ENCODE data around the gene GLG1.
"Not testable (repeated sequence)": the region's sequence is repeated elsewhere in the genome, so short reads cannot be mapped to it uniquely, and the experiment has no call there.

Gene GLG1

DNA sequence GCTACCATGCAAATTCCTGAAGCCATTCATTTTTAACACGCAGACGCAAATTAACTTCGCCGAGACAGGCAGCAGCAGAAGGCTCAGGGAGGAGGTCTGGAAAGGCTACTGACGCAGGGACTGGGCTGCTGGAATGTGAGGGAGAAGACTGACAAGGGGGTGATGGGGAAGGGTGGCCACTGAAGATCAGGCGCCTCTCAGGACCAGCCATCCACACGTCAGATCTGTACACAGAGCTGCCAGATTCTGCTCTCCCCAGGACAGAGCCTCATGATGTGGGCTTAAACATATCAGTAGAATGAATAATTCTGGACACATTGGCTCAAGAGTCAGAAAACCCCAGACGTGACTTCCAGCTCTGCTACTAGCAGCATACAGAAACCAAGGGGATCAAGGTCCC, 160.0 kb downstream of the GLG1 start:
- DNase-seq (ENCODE audit: low read depth in 3 of 3), result no peak

DNA sequence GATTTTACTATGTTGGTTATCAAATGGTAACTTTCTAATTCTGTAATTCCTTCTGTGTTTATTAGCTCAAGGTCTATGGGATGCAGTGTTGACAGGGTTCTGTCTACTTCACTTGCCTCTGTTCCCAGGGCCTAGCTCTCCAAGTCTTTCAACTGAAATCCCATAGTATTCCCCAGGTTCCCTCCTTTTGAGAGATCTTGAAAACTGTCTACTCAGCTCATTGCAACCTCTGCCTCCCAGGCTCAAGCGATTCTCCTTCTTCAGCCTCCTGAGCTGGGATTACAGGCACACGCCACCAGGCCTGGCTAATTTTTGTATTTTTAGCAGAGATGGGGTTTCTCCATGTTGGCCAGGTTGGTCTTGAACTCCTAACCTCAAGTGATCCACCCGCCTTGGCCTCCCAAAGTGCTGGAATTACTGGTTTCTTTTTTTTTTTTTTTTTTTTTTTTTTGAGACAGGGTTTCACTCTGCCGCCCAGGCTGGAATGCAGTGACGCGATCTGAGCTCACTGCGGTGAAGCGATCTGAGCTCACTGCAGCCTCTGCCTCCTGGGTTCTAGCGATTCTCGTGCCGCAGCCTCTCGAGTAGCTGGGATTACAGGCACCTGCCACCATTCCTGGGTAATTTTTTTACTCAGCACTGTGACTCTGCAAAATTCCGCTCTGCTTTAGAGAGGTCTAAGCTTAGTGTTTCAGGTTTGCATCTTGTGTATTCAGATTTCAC, 163.1 kb downstream of the GLG1 start:
- not testable (repeated sequence) for DNase-seq (ENCODE audit: low read depth in 3 of 3)

DNA sequence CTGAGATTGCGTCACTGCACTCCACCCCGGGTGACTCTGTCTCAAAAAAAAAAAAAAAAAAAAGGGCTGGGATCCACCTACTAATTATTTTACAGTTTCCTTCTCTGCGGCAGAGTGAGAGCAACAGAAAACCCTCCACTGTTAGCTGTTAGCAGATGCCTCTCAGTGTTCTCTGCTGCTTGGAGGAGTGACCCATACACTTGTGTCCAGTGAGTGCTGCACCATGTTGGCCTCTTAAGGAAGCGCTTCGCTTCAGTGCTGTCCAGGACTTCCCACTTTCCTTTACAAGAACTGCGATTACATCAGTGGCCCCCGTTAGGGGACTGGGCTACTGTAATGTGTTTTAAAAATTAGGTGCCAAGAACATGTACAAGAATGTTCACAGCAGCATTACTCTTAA, 167.2 kb downstream of the GLG1 start:
- no peak for DNase-seq (ENCODE audit: low read depth in 3 of 3)

DNA sequence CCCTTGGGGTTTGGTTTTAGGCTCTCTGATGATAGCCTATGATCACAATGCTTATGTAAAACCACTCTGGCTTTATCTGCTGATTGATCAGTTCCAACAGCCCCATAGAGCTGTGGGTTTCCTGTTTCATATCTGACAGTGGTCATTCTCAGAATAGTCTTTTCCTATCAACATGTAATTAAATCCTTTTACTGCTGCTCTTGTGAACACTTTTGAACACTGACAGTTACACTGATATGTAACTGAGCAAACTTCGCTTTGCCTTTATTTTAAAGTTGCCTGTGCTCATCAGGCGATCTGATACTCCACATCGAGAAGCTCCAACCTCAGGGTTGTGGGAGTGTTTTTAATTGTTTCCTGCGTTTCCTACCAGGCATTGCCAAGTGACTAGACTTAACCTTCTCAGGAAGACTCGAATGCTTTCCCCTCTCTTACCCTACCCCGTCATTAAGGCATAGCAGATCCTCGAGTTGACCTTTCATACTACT, 168.4 kb downstream of the GLG1 start:
- DNase-seq (ENCODE audit: low read depth in 3 of 3), result no peak

DNA sequence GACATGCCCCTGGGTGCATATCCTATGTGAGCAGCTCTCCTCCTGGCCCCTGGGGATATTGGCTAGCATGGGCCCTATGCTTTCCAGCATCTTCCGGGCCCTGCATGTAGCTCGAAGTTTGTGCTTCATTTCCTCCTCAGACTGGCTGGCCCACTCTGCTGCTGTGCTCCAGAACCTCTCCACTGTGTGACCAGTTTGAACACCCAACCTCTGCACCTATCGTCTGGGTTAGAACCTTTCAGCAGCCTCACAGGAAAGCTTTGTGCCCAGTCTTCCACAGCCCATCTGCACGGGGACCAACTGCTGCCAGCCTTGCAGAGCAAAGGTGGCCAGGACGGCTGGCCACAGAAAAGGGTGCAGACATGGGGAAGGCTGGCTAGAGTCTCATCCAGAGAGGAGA, 175.4 kb downstream of the GLG1 start:
- no peak for DNase-seq (ENCODE audit: low read depth in 3 of 3)

DNA sequence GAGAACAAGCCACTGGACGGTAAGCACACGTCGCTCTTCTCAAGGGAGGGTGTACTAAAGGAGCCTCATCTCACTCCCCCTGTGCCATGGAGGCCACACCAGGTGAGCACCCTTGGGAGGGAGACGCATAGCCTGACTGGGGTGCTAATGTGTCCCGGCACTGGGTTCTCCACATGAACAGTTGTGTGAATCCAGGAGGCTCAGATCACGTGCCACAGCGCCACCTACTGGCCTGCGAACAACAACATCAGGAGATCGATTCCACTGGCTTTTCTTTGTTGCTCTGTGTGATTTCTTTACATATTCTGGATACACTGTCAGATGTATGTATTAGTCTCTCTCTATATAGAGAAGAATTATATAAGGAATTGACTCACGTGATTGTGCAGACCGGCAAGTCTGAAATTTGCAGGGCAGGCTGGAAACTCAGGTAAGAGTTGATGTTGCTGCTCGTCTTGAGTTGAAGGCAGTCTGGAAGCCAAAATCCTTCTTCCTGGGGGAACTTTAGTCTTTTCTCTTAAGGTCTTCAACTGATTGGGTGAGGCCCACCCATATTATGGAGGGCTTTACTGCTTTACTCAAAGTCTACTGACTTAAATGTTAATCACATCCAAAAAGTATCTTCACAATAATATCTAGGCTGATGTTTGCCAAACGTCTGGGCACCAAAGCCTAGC, 176.7 kb downstream of the GLG1 start:
- peak; percentile 10 to 28 (median 24) for DNase-seq (ENCODE audit: low read depth in 3 of 3)

DNA sequence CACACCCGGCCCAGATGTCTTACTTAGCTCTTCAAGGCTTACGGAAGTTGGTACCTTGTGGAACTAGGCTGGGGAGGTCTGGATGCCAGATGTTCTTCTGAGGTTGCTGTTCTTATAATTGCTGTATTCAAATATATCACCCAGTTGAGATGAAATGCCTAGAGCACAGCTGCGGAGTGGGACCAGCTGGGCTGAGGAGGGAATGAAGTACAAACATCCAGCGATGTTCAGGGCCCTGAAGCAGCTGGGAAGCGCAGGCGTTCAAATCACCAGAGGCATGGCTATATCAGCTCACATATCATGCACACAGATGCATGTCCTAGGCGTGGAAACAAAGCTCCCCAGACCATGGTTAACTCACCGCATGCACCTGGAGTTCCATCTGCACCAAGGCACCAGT, 178.4 kb downstream of the GLG1 start:
- DNase-seq (ENCODE audit: low read depth in 3 of 3), result not testable (repeated sequence)

DNA sequence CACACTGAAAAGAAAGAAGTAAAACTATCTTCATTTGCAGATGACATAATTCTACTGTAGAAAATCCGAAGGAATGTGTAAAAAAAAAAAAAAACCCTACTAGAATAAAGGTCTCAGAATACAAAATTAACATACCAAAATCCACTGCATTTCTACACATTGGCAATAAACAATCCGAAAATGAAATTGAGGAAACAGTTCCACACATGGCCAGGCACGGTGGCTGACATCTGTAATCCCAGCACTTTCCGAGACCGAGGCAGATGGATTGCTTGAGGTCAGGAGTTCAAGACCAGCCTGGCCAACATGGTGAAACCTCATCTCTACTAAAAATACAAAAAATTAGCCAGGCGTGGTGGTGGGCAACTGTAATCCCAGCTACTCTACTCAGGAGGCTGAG, 181.2 kb downstream of the GLG1 start:
- DNase-seq (ENCODE audit: low read depth in 3 of 3), result not testable (repeated sequence)

DNA sequence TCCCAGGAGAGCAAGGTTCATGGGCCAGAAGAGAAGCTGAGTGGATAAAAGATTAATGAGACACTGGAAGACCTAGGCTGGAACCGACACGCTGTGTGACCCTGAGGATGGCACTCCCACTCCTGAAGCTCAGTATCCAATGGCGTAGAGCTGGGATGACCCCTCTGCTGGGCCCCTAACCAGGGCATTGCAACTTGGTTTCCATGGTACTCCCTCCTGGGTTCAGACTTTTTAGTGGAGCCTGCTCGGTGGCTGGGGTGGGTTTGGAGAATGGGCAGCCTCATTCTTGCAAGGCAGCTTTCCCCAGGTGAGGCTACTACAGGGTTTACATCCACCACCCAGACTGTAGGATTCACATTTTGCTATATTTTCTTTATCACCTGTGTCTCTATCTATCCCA, 183.2 kb downstream of the GLG1 start:
- DNase-seq (ENCODE audit: low read depth in 3 of 3), result not testable (repeated sequence)

DNA sequence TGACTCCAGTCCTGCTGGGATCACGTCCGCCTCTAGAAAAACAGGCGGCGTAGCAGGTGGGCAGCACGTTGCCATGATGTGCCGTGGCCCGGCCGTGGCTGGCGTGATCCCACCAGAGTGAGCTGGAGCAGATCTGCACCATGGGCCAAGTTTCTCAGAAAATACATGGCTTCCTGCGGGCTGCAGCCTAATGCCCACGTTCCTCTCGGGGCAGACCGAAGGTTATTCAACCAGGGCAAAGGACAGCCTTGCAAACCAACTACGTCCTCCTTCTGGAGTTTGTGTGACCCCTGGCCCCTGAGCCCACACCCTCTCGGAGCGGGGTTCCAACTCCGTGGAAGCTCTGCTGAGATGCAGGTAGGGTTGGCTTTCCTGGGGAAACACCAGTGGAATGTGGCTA, 184.8 kb downstream of the GLG1 start:
- not testable (repeated sequence) for DNase-seq (ENCODE audit: low read depth in 3 of 3)

DNA sequence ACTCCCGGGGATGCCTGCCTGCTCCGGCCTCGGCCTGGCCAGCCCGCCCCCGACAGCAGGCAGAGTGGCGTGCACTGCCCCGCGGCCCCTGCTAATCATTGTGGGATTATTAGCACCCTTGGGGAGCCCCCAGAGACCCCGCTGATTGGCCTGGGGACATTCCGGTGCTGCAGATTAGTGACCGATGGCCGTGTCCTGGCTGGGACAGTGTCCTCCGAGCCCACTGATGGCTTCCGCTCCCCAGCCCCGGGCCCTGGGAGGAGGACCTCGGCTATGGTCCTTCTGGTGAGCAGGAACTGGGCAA, 185.5 kb downstream of the GLG1 start:
- not testable (repeated sequence) for DNase-seq (ENCODE audit: low read depth in 3 of 3)

DNA sequence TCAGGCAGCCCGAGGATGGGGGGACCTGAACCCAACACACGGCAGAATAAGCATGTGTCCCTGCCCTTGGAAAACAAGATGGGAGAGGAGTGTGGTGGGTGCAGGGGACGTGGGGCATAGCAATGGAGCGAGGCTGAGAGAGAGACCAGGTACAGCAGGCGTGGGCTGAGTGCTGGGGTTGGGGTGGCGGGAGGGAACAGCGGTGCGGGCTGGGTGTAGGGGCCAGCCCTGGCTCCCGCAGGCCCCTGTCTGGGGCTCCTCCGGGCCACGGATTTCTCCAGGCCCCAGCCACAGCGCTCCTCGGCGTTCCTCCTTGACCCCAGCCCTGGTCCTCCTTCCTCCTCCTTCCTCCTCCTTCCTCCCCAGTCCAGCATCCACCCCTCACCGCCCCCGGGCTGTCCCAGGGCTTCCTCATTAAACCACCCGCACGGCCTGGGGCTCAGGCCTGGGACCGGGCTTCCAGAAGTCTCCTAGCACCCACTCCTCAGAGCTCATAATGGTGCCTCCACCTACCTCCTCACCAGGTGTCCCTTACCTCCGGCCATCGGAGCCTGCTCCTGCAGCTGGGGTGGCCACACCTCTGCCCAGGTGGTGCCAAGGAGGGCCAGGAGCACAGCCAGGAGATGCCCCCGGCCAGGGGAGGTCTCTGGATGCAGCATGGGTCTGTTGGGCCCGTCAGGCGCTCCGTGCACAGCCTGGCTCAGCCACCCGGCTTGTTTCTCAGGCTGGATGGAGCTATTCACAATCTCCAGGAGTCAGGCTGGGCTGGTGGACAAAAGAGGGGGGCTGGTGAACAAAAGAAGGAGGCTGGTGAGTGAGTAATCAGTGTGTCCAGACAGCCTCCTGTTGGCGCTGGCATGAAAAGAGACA, 186.1 kb downstream of the GLG1 start, which contains the start of gene CLEC18B:
Gene CLEC18B (minus strand): TSS at position 867 of the 870 bp plus-strand sequence. CDS start 208 bp downstream, at position 659.
- DNase-seq (ENCODE audit: low read depth in 3 of 3), result not testable (repeated sequence)

DNA sequence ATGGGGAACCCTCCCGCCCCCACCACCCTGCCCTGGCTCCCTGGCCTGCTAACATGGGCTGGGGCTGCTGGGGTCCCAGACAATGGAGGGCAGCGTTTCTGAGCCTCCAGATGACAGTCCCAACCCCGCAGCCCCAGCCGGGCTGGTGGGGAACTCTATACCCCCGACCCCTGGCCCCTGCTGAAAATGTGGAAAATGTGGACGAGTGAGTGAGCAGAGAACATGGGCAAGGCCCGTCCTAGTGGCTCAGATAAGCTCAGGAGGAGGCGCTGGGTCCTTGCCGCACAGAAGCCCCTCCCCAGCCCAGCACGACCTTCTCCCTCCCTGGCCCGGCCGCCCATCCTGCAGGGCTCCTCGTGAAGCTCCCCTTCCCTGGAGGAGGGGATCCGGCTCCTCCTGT, 187.1 kb downstream of the GLG1 start:
- not testable (repeated sequence) for DNase-seq (ENCODE audit: low read depth in 3 of 3)

DNA sequence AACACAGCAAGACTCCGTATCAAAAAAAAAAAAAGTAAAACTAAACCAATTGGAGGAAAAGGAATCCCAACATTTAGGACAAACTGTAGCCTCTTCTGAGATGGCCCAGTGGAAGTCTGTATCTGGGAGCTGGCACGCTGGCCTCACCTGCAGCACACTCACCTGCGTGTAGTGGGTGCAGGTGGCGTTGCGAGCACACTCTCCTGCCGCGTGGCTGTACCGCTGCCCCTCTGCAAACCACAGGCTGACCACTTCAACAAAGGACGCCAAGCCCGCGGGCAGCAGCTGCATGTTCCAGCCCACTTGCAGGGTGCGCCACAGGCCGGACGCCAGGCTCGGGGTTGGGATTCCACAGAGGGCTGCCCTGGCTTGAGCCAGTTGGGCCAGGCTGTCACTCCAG, 189.0 kb downstream of the GLG1 start:
- not testable (repeated sequence) for DNase-seq (ENCODE audit: low read depth in 3 of 3)

DNA sequence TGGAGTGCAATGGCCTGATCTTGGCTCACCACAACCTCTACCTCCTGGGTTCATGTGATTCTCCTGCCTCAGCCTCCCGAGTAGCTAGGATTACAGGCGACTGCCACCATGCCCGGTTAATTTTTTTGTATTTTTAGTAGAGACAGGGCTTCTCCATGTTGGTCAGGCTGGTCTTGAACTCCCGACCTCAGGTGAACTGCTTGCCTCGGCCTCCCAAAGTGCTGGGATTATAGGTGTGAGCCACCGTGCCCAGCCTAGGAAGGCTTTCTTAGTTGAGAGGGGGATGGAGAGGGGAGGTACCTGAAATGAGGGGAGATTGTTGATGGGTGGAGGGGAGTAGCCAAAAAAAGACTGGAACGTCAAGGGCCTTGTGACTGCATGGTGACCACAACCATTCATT, 193.0 kb downstream of the GLG1 start:
- not testable (repeated sequence) for DNase-seq (ENCODE audit: low read depth in 3 of 3)

DNA sequence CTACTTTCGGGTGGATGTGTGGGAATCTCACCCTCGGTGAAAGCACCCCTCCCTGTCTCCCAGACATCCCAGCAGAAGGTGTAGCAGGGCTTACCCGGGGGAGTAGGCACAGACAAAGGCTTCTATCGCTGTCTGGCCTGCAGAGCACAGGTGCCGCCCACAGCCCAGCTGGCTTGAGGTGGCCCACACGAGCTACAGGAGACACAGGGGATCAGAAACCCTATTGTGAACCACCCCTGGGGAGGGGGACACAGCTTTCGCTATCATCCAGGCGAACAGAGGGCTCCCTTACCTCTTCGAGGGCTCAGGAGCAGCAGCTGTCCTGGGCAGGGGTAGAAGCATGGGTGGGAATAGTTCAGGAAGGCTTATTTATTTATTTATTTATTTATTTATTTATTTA, 193.4 kb downstream of the GLG1 start:
- DNase-seq (ENCODE audit: low read depth in 3 of 3), result not testable (repeated sequence)

DNA sequence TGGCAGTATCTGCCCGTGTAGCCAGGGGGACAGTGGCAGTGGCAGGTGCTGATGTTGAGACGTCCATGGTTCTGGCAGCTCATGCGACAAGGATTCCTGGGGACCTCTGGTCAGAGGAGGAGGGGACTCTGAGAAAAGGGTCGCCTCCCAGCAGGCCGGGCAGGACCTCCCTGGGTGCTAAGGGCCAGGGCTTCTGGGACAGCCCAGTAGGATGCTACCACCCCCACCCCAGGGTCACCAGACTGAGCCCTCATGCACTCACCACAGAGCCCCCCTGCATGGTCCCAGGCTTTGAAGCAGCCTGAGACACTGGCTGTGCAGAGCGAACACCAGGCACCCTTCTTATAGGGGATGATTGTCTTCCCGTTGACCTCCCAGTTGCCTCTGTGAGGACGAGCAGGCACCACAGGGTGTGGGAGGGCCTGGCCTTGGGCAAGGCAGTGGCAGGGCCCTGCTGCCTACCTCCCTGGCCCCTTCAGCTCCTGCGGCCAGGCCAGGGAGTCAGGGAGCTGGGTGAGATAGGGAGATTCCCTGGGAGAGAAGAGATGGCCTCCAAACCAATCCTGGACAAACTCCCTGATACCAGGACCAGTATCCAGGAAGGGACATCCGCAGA, 194.0 kb downstream of the GLG1 start:
- DNase-seq (ENCODE audit: low read depth in 3 of 3), result not testable (repeated sequence)

DNA sequence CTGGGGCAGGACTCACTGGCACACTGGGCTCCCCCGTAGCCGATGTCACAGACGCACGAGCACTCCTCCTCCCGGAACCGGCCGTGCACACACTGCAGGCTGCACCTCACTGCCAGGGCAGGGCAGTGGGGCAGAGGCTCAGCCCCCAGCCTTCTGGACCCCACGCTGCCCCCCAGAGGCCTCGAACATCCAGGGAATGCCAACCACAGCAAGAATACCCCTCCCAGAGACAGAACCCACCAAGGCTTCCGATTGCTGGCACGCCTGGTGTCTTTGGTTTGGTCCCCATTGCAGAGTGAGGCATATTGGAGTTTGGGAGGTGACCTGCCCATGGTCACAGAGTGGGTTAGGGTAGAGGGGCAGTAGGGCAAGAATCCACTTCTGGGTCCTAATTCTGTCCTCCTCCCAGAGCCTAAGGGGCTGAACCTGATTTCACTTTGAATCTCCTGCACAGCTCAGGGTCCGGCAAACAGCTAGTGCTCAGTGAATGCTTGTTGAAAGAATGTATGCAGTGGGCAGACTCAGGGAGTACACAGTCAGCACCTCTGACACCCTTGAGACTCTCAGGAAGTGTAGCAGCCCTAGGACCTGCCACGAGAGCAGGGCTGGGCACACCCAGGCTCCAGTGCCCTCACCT, 194.7 kb downstream of the GLG1 start:
- DNase-seq (ENCODE audit: low read depth in 3 of 3), result not testable (repeated sequence)

DNA sequence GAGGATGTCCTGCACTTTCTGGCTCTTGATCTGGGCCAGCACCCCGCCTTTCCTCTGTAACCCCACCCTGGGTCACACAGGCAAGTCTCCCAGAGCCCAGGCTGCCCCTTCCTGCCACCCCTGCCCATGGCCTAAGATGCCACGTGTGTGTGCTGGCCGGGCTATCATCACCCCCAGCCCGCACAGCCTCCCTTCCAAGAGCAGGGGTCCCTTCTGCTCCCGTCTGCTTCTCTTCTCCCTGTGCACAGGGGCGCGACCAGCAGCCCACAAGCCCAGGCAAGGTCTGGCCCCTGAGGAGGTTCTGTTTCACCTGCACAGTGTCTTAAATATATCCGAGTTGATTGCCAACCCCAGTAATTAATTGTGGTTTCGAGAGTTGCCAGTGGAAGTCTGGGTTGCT, 195.9 kb downstream of the GLG1 start:
- DNase-seq (ENCODE audit: low read depth in 3 of 3), result not testable (repeated sequence)

DNA sequence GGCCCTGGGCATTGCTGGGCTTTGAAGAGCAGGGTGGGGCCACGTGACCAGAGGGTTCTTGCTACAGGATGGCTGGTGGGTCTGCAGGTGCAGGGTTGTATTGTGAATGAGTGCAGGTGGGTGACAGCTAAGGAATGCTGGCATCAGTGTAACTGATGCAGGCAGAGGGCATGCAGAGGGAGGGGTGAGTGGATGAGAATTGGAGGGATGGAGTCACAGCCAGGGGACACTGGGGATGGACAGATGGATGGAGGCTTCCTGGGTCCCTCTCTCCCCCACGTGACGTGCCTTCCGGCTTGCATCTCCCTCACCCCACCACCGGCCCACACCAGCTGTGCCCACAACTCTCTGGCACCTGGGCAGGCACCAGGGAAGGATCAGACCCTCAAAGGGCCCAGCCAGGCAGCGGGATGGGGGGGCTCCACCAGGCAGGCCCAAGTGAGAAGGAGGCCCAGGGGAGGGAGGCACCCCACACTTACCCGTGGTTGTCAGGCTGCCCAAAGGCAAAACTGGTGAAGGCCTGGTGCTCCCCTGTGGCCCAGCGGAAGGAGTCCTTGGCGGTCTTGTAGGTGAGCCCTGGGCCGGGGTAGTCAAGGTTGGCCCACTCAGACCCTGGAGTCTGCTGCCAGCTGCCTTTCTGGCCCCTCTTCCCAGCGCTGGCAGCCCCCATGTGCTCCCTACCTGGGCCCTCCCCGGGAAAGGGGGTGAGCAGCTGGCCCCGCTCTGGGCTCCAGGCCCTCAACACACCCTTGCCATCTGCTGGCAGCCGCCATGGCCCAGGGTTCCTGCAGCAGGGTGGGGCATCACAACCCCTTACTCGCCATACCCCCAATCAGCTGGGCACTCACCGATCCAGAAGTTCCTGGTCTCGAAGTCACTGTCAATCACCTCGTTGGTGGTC, 196.6 kb downstream of the GLG1 start:
- not testable (repeated sequence) for DNase-seq (ENCODE audit: low read depth in 3 of 3)

Measured in stimulated activated CD4-positive, alpha-beta T cell treated with anti-CD3 and anti-CD28 coated beads, TNF-alpha, amount 100 ng/mL, for 48 hours (primary cell).